Esophagus squamous epithelium (tissue), 4 donors: Measurements from ENCODE around the gene EEF1A2.

Experiments
- CTCF ChIP-seq, 6 experiments: fragments of 450-650 bp in 4 of 6; fragments of 200-600 bp in 2 of 6; sonication (generic) in 2 of 6; IDR thresholded peaks; one replicate each; pipeline ENCODE4 v1.5.1; 2016 to 2019; ENCODE audit warnings: antibody characterized with exemption in 6 of 6, mild to moderate bottlenecking in 4 of 6, moderate library complexity in 4 of 6
- POLR2A ChIP-seq, 4 donors: fragments of 450-650 bp; IDR thresholded peaks; one replicate each; pipeline ENCODE4 v1.6.1; 2017; ENCODE audit warnings: antibody characterized with exemption in 4 of 4, mild to moderate bottlenecking in 4 of 4, moderate library complexity in 3 of 4

- no peak for TF ChIP-seq POLR2A (IDR thresholded peaks at IDR 0.05)
- no peak for TF ChIP-seq CTCF (IDR thresholded peaks at IDR 0.05)
Measured at GRCh38 chr20:63449796-63450730, 48.8 kb downstream of the EEF1A2 start.
